Amniotic epithelial cell (primary cell): ENCODE measurements around the gene FBXO9.

Experiments
- DNase-seq: peaks from one replicate; pipeline ENCODE4 v3.0.0-alpha.2; 2010; ENCODE audit warnings: low read depth

Gene FBXO9

DNA sequence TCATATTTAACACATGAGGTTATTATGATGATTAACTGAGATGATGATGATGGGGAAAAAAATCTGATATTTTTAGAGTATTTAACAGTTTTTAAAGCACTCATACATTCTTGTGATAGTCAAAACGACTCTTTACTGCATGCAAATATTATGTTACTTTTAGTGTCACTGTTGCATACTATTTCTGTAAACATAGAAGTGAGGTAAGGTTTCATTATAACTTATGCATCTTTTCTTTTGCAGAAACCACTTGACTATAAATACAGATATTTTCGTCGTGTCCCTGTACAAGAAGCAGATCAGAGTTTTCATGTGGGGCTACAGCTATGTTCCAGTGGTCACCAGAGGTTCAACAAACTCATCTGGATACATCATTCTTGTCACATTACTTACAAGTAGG is 30.1 kb downstream of the FBXO9 start:
- no peak for DNase-seq

DNA sequence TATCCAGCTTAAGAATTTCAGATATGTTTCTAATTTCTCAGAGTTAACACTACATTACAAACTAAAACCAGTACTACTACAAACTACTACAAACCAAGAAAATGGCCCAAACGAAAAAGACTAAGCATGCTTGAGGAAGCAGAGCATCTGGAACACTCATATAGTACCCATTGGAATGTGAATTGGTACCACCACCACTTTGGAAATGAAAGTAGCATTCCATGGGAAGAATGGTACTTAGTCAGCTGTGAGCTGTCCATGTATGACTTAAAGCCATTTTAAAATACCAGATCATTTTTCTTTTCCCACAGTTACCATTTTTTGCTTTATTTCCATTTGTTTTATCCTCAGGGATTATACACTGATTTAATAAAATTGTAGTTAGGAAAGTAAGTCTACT is 30.5 kb downstream of the FBXO9 start:
- DNase-seq: no peak

DNA sequence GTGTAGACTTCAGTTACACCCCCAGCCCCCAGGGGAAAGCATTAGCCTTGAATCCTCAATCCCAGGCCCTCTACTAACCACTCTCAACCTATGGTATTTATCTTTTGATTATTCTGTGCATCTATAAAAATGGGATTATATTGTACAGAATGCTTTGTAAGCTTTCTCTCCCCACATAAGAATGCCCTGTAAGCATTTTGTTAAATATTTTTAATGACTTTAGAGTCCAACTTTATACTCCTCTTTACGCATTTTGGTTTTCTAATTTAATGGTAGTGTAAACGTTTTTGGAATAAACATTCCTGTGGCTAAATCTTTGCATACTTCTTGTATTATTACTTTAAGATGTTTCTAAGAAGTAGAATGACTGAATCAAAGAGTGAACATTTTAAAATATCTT is 35.4 kb downstream of the FBXO9 start:
- DNase-seq: no peak

DNA sequence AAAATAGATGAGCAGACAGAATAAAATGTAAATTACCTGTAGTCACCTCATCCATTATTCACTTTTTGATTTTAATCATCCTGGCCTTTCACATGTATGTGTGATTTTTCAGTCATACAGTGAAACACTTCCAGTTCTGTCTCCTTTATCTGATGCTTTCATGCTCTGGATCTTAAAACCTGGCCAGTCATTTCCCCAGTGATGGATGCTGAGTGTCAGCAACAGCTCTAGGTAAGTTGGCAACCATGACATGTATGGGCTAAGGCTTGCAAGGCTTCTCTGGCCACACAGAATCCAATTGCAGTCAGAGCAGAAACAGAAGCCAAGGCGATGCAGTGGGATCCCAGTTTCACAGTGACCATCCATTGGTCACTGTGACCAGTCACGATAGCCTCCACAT is 35.8 kb downstream of the FBXO9 start:
- DNase-seq: no peak

DNA sequence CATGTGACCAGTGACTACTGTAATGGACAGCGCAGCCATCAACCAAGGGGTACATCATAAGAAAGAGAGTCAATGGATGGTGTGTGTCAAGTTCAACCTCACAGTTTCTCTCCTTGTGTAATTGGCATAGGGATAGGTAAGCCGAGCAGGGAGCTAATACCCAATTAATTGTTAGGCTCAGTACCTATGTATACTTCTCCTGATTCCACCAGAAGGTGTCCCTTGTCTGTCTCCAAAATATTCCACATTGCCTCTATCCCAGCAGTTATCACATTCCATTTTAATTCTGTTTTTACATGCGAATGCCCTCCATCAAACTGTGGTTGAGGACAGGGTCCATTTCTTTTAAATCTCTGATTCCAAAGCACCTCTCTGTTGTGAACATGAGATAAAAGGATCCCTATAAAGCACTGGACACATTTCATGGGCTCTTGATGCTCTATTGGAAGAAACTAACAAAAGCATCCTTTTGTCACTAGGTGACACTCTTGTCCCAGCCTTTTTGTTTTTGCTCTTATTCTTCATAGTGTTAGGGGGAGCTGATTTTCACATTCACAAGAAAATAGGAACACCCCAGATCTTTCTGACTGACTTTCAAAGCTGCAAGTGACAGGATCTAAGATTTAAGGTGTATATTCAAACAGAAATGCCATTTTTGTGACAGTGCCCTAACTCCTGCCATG is 38.9 kb downstream of the FBXO9 start:
- peak; percentile 8 for DNase-seq

DNA sequence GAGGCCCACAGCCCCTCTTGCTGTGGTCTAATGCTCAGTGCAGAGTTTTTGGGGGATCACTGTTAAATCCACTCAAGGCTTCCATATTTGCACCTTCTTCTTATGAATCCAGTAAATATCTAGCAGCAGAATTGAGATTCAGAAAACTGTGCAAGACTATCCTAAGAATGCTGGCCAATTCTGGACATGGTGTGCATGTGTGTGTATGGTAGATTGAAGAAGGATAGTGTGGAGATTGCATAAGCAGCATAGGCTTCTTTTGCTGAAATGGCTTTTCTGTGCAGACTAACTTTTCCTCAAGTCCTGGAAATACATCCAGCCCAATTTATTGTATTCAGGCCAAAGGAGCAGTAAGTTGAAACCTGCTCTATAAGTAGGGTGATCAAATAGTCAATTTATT is 39.7 kb downstream of the FBXO9 start:
- DNase-seq: peak; percentile 7

DNA sequence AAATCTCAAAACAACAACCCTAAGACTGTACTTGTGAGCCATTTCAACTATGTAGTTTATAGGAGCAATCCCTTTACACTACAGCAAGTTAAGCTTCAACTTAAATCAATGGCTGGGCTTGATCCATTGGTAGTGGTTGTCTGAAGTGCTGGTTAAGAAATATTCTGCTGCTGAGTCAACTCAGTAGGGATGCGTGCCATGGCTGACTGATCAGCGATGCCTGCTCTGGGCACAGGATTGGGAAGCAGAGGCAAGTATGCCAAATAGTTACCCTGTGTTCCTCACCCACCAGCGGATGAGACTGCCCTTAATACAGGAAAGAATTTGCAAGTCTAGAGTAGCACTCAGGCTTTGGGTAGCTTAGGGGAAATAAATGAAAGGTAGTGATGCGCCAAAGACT is 41.9 kb downstream of the FBXO9 start:
- DNase-seq: peak; percentile 30

DNA sequence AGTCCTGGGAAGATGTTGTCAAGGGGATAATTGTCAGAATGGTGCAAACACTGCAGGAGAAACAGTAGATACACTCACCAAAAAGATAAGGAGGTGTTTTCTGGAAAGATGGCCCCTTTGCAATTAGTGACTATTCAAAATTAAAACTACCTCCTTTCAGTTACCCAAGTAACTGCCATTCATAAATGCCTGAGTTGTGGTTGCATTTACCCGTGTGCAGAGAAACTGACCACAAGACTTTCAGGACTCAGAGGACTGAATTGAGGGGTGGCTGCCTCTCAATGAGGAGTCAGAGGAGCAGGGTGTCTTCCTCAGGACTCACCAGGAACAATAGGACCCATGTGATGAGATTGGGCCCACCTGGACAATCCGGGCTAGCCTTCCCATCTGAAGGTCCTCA is 44.4 kb downstream of the FBXO9 start:
- no peak for DNase-seq

DNA sequence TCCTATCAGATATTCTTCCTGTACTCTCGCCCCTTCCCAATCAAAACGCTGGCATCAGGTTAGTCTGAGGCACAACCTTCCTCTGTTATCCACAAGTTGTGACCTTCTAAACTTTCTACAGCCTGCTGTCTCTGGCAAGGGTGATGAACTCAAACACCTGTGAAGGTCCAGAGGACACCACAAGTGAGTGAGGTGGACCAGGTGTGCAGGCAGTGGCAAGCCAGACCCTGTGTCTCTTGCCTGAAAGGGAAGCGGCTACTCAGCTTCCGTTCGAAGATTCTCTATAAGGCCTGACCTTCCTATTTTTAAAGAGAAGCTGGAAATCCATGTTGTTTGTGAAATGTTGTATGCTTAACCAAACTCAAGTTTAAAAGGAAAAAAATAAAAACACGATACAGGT is 46.7 kb downstream of the FBXO9 start:
- no peak for DNase-seq

DNA sequence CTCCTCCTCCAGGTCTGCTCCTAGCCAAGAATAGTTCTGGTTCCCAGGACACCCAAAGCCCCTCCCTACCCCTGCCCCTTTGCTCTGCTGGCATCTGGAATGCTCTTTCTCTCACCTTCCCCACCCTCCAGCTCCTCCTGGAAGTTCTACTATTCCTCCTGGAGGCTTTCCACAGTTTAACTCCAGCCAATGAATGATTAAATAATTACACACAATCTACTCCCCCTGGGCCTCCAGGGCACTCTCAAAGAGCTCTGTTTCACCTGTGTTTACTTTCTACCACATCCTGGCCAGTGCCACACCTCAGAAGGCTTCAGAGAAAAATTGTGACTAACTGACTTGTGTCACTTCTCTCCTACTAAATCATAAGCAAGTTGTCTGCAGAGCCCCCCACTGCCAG is 47.2 kb downstream of the FBXO9 start:
- no peak for DNase-seq

DNA sequence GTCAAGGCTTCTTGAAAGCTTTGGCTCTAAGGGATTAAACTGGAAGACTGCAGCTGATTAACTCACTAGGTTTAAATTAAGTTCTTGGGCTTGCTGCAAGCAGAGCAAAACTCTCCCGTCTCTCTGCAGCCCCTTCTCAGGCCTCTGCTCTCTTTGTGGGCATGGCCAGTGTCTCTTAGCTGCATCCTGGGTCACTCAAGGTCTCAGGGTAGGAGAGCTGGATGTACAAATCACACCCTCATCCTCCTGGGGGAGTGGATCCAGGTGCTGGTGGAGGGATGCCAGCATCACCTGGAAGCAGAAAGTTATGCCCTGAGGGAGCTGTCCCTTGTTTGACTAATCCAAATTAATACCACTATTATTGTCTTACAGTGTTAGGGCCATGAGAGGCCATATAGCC is 47.7 kb downstream of the FBXO9 start:
- no peak for DNase-seq

DNA sequence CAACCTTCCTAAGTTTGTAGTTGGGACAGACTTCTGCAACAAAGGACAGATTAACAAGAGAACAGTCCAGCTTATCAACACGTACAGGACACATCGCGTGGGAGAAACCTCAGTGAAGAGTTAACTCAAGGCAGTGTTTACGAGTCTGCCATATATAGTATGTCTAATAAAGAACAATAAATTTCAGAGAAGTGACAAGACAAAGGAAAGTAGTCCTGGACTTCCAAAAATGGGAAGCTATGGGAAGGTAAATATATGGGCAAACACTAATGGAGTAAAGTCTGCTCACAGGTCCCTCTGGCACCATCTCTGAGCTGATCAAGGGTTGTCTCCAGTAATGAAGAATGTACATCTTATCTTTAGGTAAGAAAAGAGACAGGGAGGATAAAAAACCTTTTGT is 48.5 kb downstream of the FBXO9 start:
- DNase-seq: no peak

DNA sequence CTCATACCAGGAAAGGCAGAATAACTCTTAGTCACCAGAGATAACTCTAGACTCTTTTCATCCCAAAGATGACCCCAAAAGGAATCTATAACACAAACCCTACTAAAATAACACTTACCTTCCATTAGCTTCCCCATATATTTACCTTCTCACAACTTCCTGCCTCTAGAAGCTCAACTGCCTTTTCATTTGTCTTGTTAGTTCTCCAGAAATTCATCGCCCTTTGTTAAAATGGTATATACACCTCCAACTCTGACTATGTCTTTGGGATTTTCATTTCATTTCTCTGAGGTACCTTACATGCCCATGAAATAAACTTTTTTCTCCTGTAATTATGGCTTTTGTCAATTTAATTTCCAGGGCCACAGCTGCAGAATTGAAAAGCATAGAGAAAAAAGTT is 49.9 kb downstream of the FBXO9 start:
- DNase-seq: no peak

DNA sequence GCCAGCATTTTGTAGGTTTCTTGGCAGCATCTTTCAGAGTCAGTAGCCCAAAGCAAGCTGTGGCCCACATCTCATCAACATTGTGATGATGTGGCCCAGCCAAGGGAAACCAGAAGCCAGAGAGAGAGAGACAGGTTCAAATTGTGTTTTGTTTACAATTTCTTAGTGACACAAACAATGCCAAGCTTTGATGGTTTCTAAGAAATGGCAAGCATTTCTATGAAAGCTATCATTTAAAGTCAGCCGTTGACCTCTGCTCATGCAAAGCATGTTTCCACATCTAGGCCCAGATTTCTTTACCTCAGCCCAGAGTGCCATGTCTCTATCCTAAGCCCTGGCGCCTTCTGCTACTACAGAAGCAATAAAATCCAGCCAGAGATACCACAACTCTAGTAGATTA is 50.5 kb downstream of the FBXO9 start:
- no peak for DNase-seq

DNA sequence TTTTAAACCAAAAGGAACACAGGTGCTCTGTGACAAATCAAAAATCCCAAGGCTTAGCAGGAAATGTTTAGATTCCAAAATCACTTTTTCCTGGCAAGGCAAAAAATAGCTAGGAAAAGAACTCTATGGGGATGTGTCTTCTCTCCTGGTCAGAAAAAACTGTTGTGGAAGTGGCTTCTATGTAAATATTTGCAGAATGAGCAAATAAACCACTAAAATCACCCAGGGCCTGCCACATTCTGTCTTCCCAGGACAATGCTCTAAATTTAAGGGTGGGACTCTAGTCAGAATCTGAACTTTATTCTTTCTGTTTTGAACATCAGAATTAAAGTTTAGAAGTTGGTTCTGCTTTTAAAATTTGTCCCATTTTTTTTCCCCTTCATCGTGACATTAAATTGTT is 54.1 kb downstream of the FBXO9 start:
- peak; percentile 21 for DNase-seq

DNA sequence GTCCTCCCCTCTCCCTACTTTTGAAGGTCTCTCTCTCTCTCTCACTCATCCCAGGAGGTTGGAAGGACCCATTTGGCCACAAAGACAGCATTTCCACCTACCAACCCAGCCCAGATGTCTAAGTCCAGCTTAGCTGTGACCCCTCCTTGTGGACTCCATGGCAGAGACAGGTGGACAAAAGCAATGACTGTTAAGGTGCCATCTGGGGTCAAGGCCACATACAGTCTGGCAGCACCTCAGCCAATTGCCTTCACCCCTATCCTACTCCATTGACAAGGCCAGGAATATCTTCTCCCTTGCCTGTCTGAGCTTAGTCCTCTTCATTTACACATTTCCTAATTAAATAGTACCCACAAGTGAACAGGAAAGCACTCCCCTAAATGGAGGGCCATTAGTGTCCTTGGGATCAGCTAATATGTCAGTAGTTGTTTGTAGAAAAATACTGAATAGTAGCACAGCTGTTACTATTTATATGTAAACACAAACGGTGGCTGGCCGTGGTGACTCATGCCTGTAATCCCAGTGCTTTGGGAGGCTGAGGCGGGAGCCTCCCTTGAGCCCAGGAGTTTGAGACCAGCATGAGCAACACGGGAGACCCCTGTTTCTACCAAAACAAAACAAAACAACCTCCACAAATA is 54.7 kb downstream of the FBXO9 start:
- peak; percentile 73 for DNase-seq

DNA sequence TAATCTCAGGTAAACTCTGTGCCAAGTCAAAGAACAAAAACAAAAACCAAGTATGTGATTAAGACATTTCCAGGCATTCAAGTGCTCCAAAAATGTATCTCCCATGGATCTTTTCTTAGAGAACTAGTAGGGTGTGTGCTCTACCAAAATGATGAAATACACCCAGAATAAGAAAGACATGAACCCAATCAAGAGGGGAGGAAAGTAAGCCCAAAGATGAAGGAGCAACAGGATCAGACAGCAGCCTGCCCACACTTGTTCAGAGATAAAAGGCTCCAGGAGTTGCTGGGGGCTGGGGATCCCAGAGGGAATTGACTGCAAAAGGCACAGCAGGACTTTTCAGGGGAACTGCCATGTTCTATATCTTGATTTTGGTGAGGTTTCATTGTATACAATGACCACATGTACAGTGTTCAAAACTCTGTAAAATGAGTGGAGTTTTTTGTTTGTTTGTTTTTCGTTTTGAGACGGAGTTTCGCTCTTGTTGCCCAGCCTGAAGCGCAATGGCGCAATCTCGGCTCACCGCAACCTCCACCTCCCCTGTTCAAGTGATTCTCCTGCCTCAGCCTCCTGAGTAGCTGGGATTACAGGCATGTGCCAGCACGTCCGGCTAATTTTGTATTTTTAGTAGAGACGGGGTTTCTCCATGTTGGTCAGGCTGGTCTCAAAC is 59.1 kb downstream of the FBXO9 start:
- no peak for DNase-seq

DNA sequence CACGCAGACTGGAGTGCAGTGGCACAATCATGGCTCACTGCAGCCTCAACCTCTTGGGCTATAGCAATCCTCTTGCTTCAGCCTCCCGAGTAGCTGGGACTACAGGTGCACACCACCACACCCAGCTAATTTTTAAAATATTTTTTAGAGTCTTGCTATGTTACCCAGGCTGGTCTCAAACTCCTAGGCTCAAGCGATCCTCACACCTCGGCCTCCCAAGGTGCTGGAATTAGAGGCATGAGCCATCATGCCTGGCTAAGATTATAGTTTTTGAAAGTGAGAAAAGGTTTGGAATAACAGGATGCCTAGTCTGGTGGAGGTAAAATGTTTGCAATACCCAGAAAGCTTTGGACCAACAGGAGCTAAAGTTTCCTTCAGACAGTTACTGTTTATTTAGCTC is 60.1 kb downstream of the FBXO9 start:
- no peak for DNase-seq

DNA sequence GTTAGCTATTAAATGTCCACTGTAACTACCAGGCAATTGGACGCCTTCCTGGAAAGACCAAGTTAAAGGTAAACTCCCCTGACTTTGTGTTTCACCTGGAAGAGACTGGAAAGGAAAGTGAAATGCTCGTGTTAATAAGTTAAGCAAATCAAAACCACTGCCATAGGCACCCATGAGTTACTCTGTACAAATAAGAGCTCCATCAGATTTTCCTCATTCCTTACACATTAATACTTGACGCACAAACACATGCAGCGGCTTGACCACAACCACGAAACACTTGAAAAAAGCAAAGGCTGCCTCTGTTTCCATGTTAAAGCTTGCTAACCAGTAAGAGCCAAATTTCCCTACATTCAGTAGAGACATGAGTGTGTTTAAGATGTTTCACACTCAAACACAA is 63.6 kb downstream of the FBXO9 start:
- DNase-seq: peak; percentile 23

DNA sequence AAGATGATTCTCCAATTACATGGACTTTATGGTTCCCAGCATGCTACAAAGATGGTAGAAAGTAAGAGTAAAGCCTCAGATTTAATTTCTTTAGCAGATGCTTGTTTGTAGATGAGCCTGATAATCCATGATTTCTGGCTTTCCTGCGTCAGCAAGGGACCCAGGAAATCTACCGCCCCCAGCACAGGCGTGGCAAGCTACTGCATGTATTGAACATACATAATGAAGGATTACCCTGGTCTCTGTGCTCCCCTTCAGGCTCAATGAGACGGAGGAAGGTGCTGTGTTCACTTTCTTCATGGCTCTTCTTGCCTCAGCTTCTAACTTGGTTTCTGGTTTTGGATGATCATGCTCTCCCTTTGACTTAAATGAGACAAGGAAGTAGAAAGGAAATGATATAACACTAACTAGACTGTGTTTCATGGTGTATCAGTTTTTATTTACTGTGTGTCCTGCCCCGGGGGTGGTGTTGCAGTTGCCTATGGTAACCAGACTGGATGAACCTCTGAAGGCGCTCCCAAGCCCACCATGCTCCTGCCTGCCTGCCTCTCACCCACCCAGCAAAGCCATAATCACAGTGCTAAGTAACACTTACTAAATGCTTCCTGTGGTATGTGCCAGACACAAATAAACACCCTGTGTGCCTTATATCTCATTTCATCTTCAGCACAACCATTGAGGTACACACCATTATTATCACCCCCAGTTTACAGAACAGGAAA is 65.5 kb downstream of the FBXO9 start:
- DNase-seq: no peak

DNA sequence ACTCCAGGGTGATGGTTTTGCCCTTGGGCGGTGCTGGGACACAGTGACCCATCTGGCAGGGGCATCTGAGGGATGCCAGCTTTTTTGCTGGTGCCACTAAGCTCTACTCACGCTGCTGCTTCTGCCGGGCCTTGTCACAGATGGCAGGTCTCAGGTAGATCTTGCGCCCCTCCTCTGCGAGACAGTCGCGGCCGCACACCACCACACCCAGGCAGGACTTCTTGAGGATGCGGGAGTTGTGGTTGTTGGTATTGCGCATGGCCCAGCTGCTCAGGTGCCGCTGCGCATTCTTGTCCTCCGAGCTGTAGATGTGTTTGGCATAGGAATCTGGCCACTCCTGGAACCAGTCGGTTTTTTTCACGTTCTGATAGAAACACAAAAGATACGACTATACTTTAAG is 68.8 kb downstream of the FBXO9 start:
- DNase-seq: peak; percentile 3

DNA sequence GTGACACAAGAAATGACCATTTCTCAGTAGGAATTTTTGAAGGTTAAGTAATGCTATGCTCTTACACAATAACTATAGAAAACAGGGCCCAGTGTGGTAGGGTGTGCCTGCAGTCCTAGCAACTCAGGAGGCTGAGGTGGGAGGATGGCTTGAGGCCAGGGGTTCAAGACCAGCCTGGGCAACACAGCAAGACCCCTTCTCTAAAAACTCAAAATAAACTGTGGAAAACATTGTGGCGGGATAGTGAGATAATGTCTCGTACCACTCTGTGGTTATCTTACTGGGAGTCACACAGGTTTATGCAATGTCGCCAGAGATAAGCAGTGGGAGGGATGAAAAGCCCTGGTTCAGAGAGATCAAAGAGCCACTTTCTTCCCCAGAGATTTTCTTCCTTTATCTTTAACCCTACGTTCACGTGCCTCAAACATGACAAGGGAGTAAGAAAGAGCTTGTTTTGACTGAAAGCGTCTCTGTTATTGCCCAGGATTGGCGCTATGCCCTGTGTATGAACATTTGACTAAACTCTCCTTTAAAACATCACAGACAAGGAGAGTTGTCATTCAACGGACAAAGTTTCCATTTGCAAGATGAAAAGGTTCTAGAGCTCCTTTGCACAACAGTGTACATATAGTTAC is 69.5 kb downstream of the FBXO9 start:
- DNase-seq: peak; percentile 27
